ENCODE data around the gene SECTM1. TPM values are rescaled to one million over a fixed set of nuclear protein-coding genes. Genes with fewer than 3 reads are reported as not detected.

SECTM1 gene
- total RNA-seq, 2 experiments from 2014 or later = 0.92 to 0.94 TPM

DNA sequence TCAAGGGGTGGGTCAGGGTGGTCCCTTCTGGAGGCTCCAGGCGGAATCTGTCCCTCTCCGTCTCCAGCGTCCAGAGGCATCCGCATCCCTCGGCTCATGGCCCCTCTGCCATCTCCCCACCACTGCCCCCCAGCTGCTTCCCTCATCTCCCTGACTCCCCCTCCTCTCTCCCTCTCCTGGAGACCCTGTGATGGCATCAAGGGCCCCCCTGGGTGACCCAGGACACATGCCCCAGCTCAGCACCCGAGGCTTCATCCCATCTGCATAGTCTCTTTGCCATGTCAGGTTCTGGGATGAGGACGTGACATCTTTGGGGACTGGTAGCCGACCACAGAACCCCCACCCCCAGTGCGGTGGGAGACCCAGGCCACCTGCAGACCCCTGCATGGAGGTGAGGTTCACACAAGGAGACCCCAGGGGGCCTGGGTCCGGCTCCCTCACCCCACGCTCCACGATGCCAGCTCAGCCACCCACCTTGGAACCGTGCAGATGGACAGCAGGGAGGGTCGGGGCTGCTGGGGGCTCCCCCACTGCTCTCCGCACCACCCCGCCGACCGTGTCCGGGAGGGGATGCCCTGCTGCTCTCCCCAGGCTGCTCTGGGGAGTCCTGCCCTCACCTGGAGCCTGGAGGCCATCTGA lies 3.8 kb downstream of the SECTM1 start:
- no peak overlapping the region for H3K27ac Mint-ChIP-seq
- CTCF ChIA-PET = interaction anchor here (0.7 to 2.7 kb wide), 2 partner anchors 8 to 202 kb away, joined by 3 to 14 read pairs; no protein-coding TSS in a partner anchor
- POLR2A ChIA-PET = interaction anchor here (1.1 kb wide), 1 partner anchor 32 kb away, joined by 4 read pairs; no protein-coding TSS in a partner anchor
- no peak for ATAC-seq
- H3K4me3 Mint-ChIP-seq = no peak overlapping the region
- H3K4me1 Mint-ChIP-seq (ENCODE audit: low read depth) = peaks cover 21% of the 10 kb centered on the region
- H3K36me3 Mint-ChIP-seq (ENCODE audit: low read depth) = no peaks in the 10 kb centered on the region
- H3K27me3 Mint-ChIP-seq (ENCODE audit: low read depth) = peaks cover 7% of the 10 kb centered on the region
- H3K9me3 Mint-ChIP-seq (ENCODE audit: insufficient read depth) = no peaks in the 10 kb centered on the region
- no peak for DNase-seq

DNA sequence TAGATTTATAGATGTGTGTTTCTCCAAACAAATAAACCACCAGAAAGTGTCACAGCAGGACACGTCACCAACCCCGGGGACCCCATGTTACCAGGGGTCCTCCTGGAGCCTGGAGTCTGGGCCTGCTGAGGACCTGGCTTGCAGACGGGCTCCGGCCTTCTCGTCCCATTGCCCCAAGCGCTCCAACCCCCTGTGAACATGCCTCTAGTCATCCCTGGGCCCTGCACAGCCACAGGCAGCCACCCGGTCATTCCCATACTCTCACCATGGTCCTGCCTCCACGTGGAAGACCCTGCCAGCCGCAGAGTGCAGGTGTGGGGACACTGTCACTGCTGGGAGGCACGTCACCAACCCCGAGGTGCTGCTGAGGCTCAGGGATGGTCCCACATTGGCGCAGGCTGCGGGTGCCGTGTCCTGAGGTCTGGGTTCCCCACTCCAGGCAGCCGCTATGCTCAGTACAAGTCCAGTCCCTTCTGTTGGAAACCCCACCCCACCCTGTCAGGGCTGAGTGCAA lies 4.5 kb downstream of the SECTM1 start:
- POLR2A ChIA-PET = no interaction called here
- no peaks in the 10 kb centered on the region for H3K36me3 Mint-ChIP-seq (ENCODE audit: low read depth)
- H3K27me3 Mint-ChIP-seq (ENCODE audit: low read depth) = peaks cover 7% of the 10 kb centered on the region
- no peak overlapping the region for H3K27ac Mint-ChIP-seq
- DNase-seq (no peak), ATAC-seq (no peak)
- H3K4me3 Mint-ChIP-seq = no peak overlapping the region
- H3K9me3 Mint-ChIP-seq (ENCODE audit: insufficient read depth) = no peaks in the 10 kb centered on the region
- CTCF ChIA-PET = interaction anchor here (2.7 kb wide), 1 partner anchor 8 kb away, joined by 14 read pairs; no protein-coding TSS in a partner anchor
- H3K4me1 Mint-ChIP-seq (ENCODE audit: low read depth) = peaks cover 17% of the 10 kb centered on the region

- Mint-ChIP-seq H3K27ac (no peak overlapping the region), H3K36me3 (ENCODE audit: low read depth) (no peaks in the 10 kb centered on the region), H3K4me1 (ENCODE audit: low read depth) (peaks cover 19% of the 10 kb centered on the region), H3K27me3 (ENCODE audit: low read depth) (peaks cover 7% of the 10 kb centered on the region), H3K9me3 (ENCODE audit: insufficient read depth) (no peaks in the 10 kb centered on the region), H3K4me3 (no peak overlapping the region)
- DNase-seq (no peak), ATAC-seq (no peak)
- ChIA-PET CTCF (no interaction called here), POLR2A (no interaction called here)
Observed at GRCh38 chr17:82328141-82328993, 5.2 kb downstream of the SECTM1 start.

GRCh38 chr17:82327757-82328140 lies 5.8 kb downstream of the SECTM1 start:
- POLR2A ChIA-PET = no interaction called here
- CTCF ChIA-PET = no interaction called here
- Mint-ChIP-seq H3K4me1 (ENCODE audit: low read depth) (peaks cover 15% of the 10 kb centered on the region), H3K36me3 (ENCODE audit: low read depth) (no peaks in the 10 kb centered on the region), H3K9me3 (ENCODE audit: insufficient read depth) (no peaks in the 10 kb centered on the region), H3K27ac (no peak overlapping the region), H3K27me3 (ENCODE audit: low read depth) (peaks cover 4% of the 10 kb centered on the region), H3K4me3 (no peak overlapping the region)
- no peak for DNase-seq
- no peak for ATAC-seq

DNA sequence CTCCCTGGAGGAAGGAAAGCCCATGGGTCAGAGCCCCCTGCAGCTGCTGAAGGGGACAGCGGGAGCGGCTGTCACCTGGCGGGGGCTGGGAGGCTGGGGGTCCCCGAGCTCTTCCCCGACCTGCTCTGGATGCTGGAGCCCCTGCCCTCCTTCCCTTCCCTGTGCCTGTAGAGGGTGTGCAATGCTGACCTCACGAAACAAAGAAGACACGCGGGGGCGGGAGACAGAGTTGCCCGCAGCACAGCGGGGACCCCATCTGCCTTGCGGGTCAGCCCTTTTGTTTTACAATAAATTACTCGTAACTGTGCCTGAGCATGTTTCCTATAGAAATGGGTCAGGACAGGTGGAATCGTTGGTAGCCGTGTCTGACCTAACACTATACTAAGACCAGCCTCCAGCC lies 6.3 kb downstream of the SECTM1 start:
- no peak overlapping the region for H3K27ac Mint-ChIP-seq
- H3K4me3 Mint-ChIP-seq = no peak overlapping the region
- peaks cover 11% of the 10 kb centered on the region for H3K4me1 Mint-ChIP-seq (ENCODE audit: low read depth)
- DNase-seq = no peak
- H3K27me3 Mint-ChIP-seq (ENCODE audit: low read depth) = peaks cover 3% of the 10 kb centered on the region
- ChIA-PET CTCF (interaction anchor here (1.4 kb wide), 1 partner anchor 26 kb away, joined by 3 read pairs; no protein-coding TSS in a partner anchor), POLR2A (no interaction called here)
- H3K9me3 Mint-ChIP-seq (ENCODE audit: insufficient read depth) = no peaks in the 10 kb centered on the region
- no peaks in the 10 kb centered on the region for H3K36me3 Mint-ChIP-seq (ENCODE audit: low read depth)
- ATAC-seq = no peak

DNA sequence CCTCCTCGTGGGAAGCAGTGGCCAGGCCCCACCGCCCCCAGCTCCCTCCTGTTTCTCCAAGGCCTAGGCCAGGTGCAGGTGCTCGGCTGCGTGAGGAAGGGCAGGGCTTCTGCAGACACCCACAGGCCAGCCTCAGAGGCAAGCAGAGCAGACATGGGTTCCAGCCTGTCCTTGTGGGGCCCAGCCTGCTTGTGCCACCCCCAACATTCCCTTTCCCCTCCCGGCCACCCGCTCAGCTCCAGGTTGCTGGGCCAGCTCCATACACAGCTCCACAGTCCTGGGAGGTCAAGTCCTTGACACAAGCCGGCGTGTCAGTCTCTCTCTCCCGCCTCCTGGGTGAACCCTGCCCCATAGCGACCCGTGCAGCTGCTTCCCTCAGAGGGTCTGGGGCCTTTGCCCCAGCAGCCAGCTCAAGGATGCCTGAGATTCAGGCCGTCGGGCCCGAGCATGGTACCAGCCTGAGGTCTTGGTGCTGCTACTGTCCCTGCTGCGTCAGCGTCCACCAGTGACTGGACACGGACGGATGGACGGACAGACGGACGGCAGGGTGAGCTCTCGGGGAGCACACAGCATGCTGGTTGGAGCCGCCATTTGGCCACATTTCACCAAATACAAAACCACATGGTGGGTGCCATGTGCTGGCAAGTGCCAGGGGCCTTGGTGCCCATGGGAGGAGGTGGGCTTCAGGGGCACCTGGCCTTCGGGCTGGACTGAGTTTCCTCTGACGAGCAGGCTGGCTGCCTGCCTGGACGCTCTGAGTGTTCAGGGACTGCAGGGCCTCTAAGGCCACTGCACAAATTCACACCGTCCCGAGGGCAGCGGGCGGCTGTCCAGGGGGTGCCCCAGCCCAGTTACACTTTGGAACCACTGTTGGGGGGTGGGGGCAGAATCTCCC lies 8.0 kb downstream of the SECTM1 start:
- Mint-ChIP-seq H3K9me3 (ENCODE audit: insufficient read depth) (no peaks in the 10 kb centered on the region), H3K27ac (no peak overlapping the region), H3K4me3 (no peak overlapping the region), H3K4me1 (ENCODE audit: low read depth) (peaks cover 22% of the 10 kb centered on the region), H3K36me3 (ENCODE audit: low read depth) (no peaks in the 10 kb centered on the region), H3K27me3 (ENCODE audit: low read depth) (no peaks in the 10 kb centered on the region)
- ATAC-seq (no peak), DNase-seq (no peak)
- POLR2A ChIA-PET = interaction anchor here (1.4 kb wide), 2 partner anchors 19 to 28 kb away, joined by 3 to 4 read pairs; no protein-coding TSS in a partner anchor
- CTCF ChIA-PET = interaction anchor here (1.4 to 1.8 kb wide), 3 partner anchors 8 to 25 kb away, joined by 3 to 7 read pairs (median 4); partner anchors contain the start of gene SECTM1

GRCh38 chr17:82324566-82325285 lies 8.8 kb downstream of the SECTM1 start:
- no peak overlapping the region for H3K27ac Mint-ChIP-seq
- POLR2A ChIA-PET = interaction anchor here (1.4 to 2.1 kb wide), 2 partner anchors 18 to 26 kb away, joined by 3 to 7 read pairs; no protein-coding TSS in a partner anchor
- ATAC-seq = no peak
- H3K36me3 Mint-ChIP-seq (ENCODE audit: low read depth) = no peaks in the 10 kb centered on the region
- H3K4me1 Mint-ChIP-seq (ENCODE audit: low read depth) = peaks cover 28% of the 10 kb centered on the region
- H3K9me3 Mint-ChIP-seq (ENCODE audit: insufficient read depth) = no peaks in the 10 kb centered on the region
- H3K4me3 Mint-ChIP-seq = no peak overlapping the region
- CTCF ChIA-PET = interaction anchor here (1.4 to 1.8 kb wide), 2 partner anchors 9 to 24 kb away, joined by 4 to 7 read pairs; partner anchors contain the start of gene SECTM1
- H3K27me3 Mint-ChIP-seq (ENCODE audit: low read depth) = no peaks in the 10 kb centered on the region
- no peak for DNase-seq

- ATAC-seq (no peak), DNase-seq (no peak)
- H3K4me1 Mint-ChIP-seq (ENCODE audit: low read depth) = peaks cover 28% of the 10 kb centered on the region
- ChIA-PET CTCF (interaction anchor here (1.8 to 4.7 kb wide), 2 partner anchors 23 kb away, joined by 7 to 132 read pairs; no protein-coding TSS in a partner anchor), POLR2A (interaction anchor here (0.5 to 2.1 kb wide), 2 partner anchors 25 to 70 kb away, joined by 5 to 7 read pairs; no protein-coding TSS in a partner anchor)
- no peak overlapping the region for H3K27ac Mint-ChIP-seq
- no peak overlapping the region for H3K4me3 Mint-ChIP-seq
- H3K36me3 Mint-ChIP-seq (ENCODE audit: low read depth) = no peaks in the 10 kb centered on the region
- no peaks in the 10 kb centered on the region for H3K27me3 Mint-ChIP-seq (ENCODE audit: low read depth)
- no peaks in the 10 kb centered on the region for H3K9me3 Mint-ChIP-seq (ENCODE audit: insufficient read depth)
Observed at GRCh38 chr17:82323514-82324234, 9.9 kb downstream of the SECTM1 start.

DNA sequence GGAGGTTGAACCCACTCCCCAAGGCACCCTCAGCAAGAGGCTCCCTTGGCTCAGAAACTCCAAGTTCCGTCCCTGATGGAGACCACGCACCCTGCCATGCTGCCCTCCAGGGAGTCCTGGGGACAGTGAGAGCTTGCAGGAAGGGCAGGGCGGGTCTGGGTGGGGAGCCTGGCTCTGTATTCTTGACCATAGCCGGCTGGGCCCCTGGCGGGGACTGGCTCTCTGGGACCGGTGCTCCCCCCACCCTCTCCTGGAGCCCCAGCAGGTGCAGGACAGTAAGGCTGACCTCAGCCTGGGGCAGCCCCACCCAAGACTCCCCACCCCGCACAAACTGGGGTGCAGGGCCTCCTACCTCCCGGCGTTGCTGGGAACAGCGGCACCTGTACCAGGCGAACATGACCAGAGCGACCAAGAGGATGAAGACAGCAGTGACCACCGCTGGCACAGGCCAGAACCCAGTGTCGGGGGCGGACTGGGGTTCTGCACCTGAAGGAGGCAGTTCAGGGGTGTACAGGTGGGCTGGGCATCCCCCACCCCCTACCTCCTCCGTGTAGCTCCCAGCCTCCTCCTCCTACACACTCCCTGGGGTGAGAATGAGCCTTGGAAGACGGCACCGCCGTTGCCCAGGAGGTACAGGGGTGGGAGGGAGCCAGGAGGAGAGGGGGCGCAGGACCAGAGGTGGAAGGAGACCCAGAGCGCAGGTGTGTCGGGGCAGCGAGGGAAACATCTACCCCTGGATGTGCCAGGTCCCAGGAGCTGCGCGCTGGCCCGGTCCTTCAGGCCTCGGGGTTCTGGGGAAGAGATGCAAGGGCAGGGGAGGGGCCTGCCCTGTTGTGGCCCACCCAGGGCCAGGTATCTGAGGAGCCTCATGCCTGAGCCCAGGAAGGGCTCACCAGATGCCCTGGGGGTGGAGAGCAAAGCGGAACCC lies 10.8 kb downstream of the SECTM1 start:
- Mint-ChIP-seq H3K27me3 (ENCODE audit: low read depth) (no peaks in the 10 kb centered on the region), H3K36me3 (ENCODE audit: low read depth) (no peaks in the 10 kb centered on the region), H3K4me3 (no peak overlapping the region), H3K27ac (no peak overlapping the region), H3K9me3 (ENCODE audit: insufficient read depth) (no peaks in the 10 kb centered on the region), H3K4me1 (ENCODE audit: low read depth) (peaks cover 28% of the 10 kb centered on the region)
- ATAC-seq = no peak
- ChIA-PET CTCF (interaction anchor here (1.9 to 4.7 kb wide), 4 partner anchors 8 to 86 kb away, joined by 14 to 132 read pairs (median 25); no protein-coding TSS in a partner anchor), POLR2A (interaction anchor here (2.1 kb wide), 1 partner anchor 25 kb away, joined by 7 read pairs; no protein-coding TSS in a partner anchor)
- no peak for DNase-seq

All from activated CD8-positive, alpha-beta T cell treated with anti-CD3 and anti-CD28 coated beads, Interleukin-2, amount 10 ng/mL, durations not matched to agents 7 days and 5 days (primary cell).